ENCODE data around the gene SEPSECS.
A peak's percentile ranks its signal among the peaks of the same experiment; 100 is the strongest.
"Not testable (repeated sequence)": the region's sequence is repeated elsewhere in the genome, so short reads cannot be mapped to it uniquely, and the experiment has no call there.

SEPSECS gene

GRCh38 chr4:25108556-25108955, 51.7 kb downstream of the SEPSECS start:
- no peak for DNase-seq

DNA sequence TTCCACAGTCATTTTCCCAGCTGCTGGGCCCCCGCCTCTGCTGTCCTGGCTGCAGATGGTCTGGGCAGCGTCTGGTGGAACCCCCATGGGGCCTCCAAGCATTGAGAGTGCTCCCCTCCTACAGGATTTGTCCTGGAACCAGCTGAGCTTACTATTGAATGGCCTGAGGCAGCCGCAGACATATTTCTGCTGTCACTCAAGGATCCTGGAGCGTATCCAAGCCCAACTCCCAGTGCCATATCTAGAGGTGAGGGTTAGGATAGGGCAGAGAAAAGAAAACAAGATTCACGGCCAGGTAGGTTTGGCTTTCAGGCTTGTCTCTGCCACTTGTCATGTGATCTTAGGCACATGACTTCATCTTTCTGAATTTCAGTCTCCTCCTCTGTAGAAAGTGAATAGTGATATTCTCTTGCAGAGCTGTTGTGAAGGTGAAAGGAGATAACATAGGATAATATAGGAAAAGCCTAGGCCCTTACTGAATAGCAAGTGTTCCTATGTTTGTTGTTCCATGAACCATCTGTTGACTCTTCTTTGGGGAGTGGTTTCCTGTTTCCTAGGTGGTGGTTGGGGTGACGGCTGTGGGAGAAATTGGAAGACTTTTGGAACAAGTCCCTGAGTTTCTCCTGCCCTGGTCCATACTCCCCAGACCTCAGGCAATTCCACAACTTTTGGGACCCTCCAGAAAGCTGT, 52.3 kb downstream of the SEPSECS start:
- DNase-seq: no peak

DNA sequence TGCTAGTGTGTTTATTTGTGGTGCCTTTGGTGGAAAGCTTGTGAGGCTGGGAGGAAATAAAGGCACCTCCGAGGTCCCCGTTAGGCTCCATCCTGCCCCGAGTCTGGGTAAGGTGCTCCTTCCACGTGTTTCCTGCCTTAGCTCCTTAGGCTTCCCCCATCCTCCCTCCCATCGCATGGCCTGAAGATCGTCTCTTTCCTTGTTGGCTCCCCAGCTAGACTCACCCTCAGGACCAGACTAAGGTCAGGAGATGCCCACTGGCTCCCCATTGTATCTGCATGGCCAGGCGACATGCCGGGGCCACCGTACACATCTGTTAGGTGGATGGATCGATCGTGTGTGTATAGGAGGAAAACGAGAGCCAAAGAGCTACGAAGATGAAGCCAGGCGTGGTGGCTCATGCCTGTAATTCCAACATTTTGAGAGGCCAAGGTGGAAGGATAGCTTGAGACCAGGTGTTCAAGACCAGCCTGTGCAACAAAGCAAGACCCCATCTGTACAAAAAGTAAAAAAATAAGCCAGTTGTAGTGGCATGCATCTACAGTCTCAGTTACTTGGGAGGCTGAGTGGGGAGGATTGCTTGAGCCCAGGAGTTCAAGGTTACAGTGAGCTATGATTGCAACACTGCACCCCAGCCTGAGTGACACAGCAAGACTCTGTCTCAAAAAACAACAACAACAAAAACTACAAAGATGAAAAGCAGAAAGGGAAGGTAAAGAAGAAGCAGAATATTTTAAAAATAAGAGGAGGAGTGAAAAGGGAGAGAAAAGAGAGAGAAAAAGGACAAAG, 53.7 kb downstream of the SEPSECS start:
- no peak for DNase-seq

DNA sequence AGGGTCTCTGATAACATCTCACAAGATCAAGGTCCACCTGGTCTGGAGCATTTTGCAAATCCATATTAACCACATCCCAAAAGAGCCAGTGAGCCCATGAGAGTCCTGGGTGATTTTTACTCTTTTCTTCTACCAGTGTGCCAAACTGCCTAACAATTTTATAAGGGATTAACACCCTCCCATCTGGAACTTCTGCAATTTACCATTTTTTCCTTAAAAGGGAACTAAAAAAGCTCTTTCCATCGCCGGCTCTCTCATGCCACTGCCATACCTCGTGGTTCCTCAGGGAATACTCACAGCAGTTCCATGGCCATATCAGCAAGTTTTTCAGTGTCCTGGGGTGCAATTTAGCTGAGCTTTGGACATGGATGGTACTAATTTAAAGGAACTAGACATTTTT, 55.7 kb downstream of the SEPSECS start:
- DNase-seq: no peak

GRCh38 chr4:25103418-25103817, 56.8 kb downstream of the SEPSECS start:
- DNase-seq: no peak

GRCh38 chr4:25101836-25102235, 58.4 kb downstream of the SEPSECS start:
- DNase-seq: no peak

GRCh38 chr4:25100710-25101109, 59.5 kb downstream of the SEPSECS start:
- no peak for DNase-seq

DNA sequence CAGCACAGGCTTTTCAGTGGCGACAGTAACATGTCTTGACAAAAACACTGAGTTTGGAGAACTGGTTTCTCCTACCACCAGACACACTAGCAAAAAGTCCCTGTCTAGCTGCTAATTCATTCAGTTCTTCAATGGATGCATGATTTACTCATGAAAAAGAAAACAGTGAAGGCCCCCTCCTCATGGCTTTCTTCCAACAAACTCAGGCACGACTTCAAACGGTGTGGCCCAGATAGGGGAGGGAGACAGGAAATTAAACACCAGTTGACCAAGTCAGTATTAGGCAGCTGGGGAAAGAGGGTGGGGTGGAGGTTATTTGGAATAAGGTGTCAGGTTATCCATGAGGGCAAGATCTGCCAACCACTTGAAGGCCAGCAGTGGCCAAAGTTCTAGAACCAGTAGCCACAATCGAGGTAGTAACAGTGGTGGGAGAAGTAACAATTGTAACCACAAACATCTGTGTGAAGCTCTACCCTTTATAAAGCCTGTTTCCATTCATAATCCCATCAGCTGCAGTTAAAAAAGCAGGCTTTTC, 60.2 kb downstream of the SEPSECS start:
- no peak for DNase-seq

DNA sequence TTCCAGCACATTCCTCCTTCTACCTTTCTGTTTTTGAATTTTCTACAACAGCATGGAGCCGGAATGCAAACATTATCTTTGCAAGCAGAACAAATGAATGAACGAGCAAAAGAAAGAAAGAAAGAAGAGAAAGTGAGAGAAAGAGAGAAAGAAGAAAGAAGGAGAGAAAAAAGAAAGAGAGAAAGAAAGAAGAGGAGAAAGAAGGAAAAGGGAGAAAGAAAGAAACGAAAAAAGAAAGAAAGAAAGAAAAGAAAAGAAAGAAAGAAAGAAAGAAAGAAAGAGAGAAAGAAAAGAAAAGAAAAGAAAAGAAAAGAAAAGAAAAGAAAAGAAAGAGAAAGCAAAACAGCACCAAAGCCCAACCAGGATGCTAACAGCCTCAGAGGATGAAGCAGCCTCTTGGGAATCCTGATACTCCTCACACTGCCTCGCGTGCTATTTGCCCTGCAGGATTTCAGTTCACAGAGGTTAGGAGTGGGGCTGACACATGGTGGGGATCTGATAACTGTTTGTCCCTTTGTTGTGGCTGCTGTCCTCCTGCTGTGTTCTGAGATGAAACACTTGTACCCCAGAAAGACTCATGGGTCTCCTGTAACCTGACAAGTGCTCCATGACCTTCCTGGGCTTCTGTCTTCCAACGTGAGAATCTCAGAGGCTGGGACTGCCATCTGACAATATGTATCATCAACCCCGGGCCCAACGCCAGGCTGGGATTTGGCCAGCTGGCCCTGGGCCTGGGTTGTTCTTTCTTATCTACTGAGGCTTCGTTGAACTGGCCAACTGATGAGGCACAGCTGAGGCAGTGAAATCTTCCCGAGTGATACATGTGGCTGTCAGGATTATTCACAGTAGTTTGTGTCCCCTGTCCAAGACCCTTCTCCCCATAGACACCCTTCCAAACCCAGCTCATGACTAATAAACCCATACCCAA, 61.0 kb downstream of the SEPSECS start:
- no peak for DNase-seq

- no peak for DNase-seq
Observed at GRCh38 chr4:25096981-25097443, 63.2 kb downstream of the SEPSECS start.

DNA sequence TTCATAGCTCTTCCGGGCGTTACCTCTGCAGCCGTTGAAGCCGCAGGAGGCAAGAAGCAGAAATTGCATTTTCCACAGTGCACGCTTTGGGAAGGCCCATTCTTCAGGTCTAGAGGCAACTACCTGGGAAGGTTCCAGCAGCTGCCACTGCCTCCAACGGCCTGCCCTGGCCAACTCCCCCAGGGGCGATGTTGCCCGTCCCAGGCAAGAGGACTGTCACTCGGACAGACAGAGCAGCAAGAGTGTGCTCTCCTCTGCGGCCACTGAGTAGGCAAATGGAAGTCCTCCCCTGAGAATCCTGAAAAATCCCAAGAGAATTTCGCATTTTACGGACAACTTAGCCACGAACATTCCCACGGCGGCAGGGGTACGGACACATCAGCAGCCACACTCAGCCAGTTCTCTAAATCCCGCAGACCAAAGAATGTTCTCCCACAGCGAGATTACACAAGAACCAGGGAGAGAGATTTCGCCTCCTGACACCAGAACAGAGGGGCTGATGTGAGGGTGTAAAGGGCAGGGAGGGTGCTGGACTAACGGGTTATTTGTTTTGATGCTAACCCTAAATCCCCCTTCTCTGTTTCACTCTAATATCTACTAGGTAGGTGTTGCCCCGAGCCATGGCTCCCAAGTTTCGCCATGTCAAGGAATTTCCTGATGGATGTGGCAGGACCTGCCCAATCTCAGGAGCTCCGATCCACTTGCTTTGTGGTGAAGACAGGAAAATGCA, 63.8 kb downstream of the SEPSECS start:
- DNase-seq: no peak

DNA sequence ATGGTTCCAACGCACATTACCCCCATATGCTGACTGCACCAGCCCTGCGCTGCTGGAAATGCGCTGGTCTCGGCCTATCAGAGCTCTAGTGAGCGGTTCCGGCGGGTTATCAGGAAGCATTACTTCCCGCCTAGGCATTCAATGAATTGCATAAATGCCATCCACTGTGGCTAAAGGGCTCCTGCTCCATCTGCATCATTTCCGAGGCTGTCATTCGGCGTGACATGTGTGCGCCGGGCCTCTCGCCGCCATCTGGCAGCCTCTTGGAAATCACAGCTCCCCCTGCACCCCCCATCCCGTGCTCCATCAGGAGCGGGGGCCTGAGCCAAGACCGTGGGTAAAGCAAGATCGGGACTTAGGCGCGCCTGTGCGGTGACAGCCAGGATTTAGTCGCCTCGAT, 64.4 kb downstream of the SEPSECS start:
- no peak for DNase-seq

DNA sequence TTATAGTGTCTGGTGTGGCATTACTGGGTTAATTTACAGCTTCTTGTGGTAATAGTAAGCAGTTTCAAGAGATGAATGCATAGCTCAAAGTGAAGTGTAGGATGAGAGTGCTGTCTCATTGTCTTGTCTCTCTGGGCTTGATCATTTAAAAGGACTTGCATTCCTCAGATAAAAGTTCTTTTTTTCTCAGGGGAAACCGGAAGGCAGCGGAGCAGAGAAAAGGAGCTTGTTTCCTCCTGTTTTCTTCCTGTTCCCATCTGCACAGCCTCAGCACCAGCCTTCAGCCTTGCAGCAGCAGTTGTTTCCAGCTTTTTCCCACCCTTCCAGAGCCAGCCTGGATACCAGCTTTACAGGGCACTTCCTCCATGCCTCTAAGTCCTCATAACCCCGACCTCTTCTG, 68.1 kb downstream of the SEPSECS start:
- no peak for DNase-seq

DNA sequence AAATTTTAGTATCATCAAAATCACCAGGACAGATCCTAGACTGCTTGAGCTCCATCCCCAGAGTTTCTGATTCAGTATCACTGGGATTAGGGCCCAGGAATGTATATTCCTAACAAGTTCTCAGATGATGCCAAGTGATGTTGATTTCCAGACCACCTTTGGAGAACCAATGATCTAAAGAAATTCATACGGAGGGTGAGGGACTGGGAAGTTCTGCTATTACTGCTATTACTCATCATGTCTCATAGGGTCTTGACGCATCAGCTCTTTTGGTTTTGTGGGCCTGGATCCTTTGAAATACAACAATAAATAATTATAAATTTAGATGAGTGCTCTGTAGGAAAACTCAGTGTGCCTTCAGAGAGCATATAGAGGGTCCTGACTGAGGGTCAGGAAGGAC, 69.7 kb downstream of the SEPSECS start:
- DNase-seq: no peak

GRCh38 chr4:25089051-25089763, 71.0 kb downstream of the SEPSECS start:
- DNase-seq: no peak

DNA sequence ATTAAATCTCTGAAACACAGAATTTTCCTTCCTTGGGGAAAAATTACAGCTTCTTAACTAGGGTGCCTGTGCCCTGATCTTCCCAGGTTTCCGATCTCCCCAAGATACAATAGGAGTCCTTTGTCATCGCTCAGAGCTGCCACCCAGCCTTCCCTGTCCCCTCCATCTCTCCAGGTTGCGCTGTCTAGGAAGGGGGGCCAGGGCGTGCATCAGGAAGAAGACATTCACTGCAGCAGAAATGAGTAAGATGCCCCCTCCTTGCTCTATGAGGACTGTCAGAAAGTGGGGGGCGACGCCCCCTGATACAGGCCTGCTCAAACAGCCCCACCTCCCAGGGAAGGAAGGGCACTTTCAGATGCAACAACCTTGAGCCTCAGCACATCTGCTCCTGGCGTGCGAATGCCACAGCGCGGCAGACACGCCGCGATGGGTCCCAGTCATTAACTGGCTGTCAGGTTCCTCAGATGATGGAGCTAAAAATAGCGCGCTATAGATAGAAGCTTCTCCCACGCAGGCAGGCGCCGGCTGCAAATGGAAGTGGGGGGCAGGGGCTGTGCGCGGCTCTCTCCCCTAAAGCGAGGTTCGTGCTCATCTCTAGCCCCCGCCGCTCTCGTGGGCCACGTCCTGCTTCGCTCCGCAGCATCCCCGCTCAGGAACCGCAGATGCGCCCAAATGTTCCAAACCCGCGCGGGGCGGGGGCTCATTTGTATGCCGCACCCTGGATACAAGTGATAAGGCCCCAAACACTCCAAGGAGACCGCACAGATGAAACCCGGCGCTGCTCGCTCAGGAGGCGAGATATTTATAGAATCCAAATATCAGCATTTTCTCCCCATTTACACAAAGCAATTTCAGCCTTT, 71.9 kb downstream of the SEPSECS start:
- DNase-seq: peak; percentile 3

DNA sequence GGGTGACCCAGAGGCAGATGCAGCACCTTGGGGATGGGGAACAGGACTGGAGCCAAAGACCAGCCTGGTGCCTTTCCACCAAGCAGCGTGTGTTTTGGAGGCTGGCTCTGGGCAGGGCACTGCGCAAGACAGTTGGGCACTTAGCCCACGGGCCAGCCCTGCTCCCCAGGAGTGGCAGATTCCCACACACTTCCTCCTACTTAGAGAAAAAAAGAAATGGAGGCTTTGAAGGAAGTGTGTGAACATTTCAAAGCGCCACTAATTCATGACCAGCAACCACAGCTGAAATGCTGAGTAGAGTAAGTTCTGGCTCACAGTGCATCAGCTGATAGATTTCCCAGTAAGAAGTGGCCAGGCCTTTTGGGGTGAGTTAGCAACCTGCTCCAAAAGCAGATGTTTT, 74.6 kb downstream of the SEPSECS start:
- no peak for DNase-seq

DNA sequence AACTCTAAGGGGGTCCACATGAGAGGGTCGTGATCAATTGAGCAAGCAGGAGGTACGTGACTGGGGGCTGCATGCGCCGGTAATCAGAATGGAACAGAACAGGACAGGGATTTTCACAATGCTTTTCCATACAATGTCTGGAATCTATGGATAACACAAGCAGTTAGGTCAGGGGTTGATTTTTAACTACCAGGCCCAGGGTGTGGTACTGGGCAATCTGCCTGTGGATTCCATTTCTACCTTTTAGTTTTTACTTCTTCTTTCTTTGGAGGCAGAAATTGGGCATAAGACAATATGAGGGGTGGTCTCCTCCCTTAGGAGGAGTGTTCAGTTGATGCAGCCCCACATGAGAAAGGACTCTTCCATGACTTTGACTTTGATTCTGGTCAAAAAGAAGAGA, 76.8 kb downstream of the SEPSECS start:
- DNase-seq: not testable (repeated sequence)

DNA sequence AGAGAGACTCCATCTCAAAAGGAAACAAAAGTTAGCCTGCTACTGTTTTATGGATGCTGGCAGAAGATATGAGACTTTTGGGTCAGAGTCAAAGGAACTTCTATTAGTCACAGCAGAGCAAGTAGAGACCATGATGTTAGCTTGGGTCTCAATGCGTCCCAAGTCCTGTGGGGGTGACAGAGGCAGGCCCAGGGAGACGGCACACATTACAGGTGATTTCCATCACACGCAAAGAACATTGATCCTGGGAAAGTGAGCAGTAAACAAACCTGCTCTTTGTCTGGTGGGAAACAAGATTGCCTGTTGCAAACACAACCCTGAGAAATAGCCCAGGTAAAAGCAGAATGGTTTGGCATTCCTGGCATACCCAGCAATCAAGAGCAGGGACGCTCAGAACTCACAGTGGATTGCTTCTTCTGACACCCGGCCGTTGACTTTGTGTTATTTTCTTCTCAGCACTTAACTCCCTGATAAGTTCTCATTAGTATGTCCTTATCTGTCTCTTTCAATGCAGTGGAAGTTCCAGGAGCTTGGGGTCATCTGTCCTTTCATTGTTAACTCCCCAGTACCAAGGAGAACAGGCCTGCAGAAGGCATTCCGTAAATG, 78.3 kb downstream of the SEPSECS start:
- DNase-seq: no peak

- DNase-seq: no peak
Observed at GRCh38 chr4:25080571-25080970, 79.7 kb downstream of the SEPSECS start.

Data from stimulated activated CD4-positive, alpha-beta T cell treated with anti-CD3 and anti-CD28 coated beads, Interleukin-4, amount 100 ng/mL, for 1 hour (primary cell).